ENCODE measurements around the gene MGMT.

The MGMT gene

DNA sequence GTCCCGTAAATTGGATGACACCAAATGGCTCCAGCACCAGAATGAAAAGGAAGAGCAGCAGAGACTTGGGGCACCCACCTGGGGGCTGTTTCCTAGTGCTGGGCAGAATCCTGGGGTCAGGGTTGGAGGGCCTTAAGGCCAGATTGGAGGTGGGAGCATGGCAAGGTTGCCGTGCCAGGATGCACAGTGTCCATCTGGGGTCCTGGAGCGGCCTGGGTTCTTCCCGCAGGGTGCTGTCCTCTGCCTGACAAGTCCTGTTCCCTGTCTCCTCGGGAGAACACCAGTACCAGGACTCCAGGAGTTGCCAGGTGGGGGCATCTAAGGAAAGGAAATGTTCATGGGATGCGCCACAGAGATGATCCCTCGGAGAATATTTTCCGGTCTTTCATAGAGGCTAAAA is 42.8 kb downstream of the MGMT start:
- Histone ChIP-seq H3K79me2 (ENCODE audit: insufficient read depth, low read length) (peaks cover 64% of the 10 kb centered on the region), H3K4me3 (ENCODE audit: low read depth in 1 of 2, low read length in 2 of 2) (no peak overlapping the region), H3K27ac (ENCODE audit: low read length) (no peak overlapping the region), H3K4me1 (ENCODE audit: insufficient read depth, low read length) (peaks cover 7% of the 10 kb centered on the region; the same call in 1 of the 2 replicates), H3K9ac (ENCODE audit: low read depth, low read length) (no peak overlapping the region), H2AFZ (ENCODE audit: low read depth, low read length) (no peak overlapping the region), H3K27me3 (ENCODE audit: insufficient read depth, low read length, poor library complexity) (no peaks in the 10 kb centered on the region), H4K20me1 (ENCODE audit: insufficient read depth, low read length) (peaks cover 3% of the 10 kb centered on the region), H3K4me2 (ENCODE audit: insufficient read depth, low read length) (no peak overlapping the region), H3K36me3 (ENCODE audit: insufficient read depth, low read length) (no peaks in the 10 kb centered on the region), H3K9me3 (ENCODE audit: insufficient read depth, low read length, severe bottlenecking) (peaks cover 8% of the 10 kb centered on the region)
- TF ChIP-seq, protein P1, sequence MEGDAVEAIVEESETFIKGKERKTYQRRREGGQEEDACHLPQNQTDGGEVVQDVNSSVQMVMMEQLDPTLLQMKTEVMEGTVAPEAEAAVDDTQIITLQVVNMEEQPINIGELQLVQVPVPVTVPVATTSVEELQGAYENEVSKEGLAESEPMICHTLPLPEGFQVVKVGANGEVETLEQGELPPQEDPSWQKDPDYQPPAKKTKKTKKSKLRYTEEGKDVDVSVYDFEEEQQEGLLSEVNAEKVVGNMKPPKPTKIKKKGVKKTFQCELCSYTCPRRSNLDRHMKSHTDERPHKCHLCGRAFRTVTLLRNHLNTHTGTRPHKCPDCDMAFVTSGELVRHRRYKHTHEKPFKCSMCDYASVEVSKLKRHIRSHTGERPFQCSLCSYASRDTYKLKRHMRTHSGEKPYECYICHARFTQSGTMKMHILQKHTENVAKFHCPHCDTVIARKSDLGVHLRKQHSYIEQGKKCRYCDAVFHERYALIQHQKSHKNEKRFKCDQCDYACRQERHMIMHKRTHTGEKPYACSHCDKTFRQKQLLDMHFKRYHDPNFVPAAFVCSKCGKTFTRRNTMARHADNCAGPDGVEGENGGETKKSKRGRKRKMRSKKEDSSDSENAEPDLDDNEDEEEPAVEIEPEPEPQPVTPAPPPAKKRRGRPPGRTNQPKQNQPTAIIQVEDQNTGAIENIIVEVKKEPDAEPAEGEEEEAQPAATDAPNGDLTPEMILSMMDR (IDR thresholded peaks at IDR 0.05; ENCODE audit: borderline replicate concordance, extremely low read depth, low read length, poor library complexity, severe bottlenecking) = no peak
- no peak for TF ChIP-seq EZH2 (IDR thresholded peaks at IDR 0.05; ENCODE audit: borderline replicate concordance, low read depth, low read length, severe bottlenecking)
- no peak for ATAC-seq (ENCODE audit: insufficient read depth, low read depth)
- DNase-seq = no peak

DNA sequence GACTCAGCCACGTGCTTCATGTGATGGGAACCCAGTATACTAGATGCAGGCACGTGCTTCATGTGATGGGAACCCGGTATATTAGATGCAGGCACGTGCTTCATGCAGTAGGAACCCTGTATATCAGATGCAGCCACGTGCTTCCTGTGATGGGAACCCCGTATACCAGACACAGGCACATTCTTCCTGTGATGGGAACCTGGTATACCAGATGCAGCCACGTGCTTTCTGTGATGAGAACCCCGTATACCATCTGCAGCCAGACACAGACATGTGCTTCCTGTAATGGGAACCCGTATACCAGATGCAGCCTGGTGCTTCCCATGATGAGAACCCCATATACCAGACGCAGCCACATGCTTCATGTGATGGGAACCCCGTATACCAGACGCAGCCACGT is 44.0 kb downstream of the MGMT start:
- no peak for DNase-seq
- H4K20me1 ChIP-seq (ENCODE audit: insufficient read depth, low read length) = peaks cover 3% of the 10 kb centered on the region
- peaks cover 6% of the 10 kb centered on the region for H3K9me3 ChIP-seq (ENCODE audit: insufficient read depth, low read length, severe bottlenecking)
- no peak overlapping the region for H3K4me3 ChIP-seq (ENCODE audit: low read depth in 1 of 2, low read length in 2 of 2)
- no peak for ATAC-seq (ENCODE audit: insufficient read depth, low read depth)
- peaks cover 7% of the 10 kb centered on the region; the same call in 1 of the 2 replicates for H3K4me1 ChIP-seq (ENCODE audit: insufficient read depth, low read length)
- no peak for TF ChIP-seq EZH2 (IDR thresholded peaks at IDR 0.05; ENCODE audit: borderline replicate concordance, low read depth, low read length, severe bottlenecking)
- TF ChIP-seq, protein P1 (IDR thresholded peaks at IDR 0.05; ENCODE audit: borderline replicate concordance, extremely low read depth, low read length, poor library complexity, severe bottlenecking) = no peak
- no peaks in the 10 kb centered on the region for H3K27me3 ChIP-seq (ENCODE audit: insufficient read depth, low read length, poor library complexity)
- no peak overlapping the region for H2AFZ ChIP-seq (ENCODE audit: low read depth, low read length)
- no peak overlapping the region for H3K9ac ChIP-seq (ENCODE audit: low read depth, low read length)
- no peak overlapping the region for H3K27ac ChIP-seq (ENCODE audit: low read length)
- no peak overlapping the region for H3K4me2 ChIP-seq (ENCODE audit: insufficient read depth, low read length)
- H3K36me3 ChIP-seq (ENCODE audit: insufficient read depth, low read length) = no peaks in the 10 kb centered on the region
- peaks cover 63% of the 10 kb centered on the region for H3K79me2 ChIP-seq (ENCODE audit: insufficient read depth, low read length)

DNA sequence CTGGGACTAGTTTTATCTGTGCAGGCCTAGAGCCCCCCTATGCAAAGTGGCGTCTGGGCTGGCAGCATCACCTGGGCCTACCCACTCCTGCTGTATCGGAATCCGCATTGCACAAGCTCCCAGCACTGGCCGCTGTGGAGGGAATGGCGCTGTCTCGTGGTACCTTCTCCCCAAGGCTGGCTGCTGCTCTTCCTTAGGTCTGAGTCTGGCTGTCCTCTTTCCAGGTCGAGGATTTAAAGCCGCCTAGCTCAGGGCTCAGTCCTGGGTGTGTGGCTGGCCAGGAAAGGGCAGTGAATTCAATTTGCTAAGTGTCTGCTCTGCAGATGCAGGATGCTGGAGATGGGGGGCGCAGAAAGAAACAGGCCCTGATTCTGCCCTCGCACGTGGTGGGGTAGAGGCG is 44.7 kb downstream of the MGMT start:
- Histone ChIP-seq H3K27ac (ENCODE audit: low read length) (no peak overlapping the region), H2AFZ (ENCODE audit: low read depth, low read length) (no peak overlapping the region), H3K9ac (ENCODE audit: low read depth, low read length) (no peak overlapping the region), H4K20me1 (ENCODE audit: insufficient read depth, low read length) (peaks cover 3% of the 10 kb centered on the region), H3K4me3 (ENCODE audit: low read depth in 1 of 2, low read length in 2 of 2) (no peak overlapping the region), H3K9me3 (ENCODE audit: insufficient read depth, low read length, severe bottlenecking) (peaks cover 3% of the 10 kb centered on the region), H3K27me3 (ENCODE audit: insufficient read depth, low read length, poor library complexity) (no peaks in the 10 kb centered on the region), H3K36me3 (ENCODE audit: insufficient read depth, low read length) (no peaks in the 10 kb centered on the region), H3K79me2 (ENCODE audit: insufficient read depth, low read length) (peaks cover 57% of the 10 kb centered on the region), H3K4me1 (ENCODE audit: insufficient read depth, low read length) (peaks cover 7% of the 10 kb centered on the region; the same call in 1 of the 2 replicates), H3K4me2 (ENCODE audit: insufficient read depth, low read length) (no peak overlapping the region)
- ATAC-seq (ENCODE audit: insufficient read depth, low read depth) (no peak), DNase-seq (no peak)
- no peak for TF ChIP-seq EZH2 (IDR thresholded peaks at IDR 0.05; ENCODE audit: borderline replicate concordance, low read depth, low read length, severe bottlenecking)
- TF ChIP-seq, protein P1 (IDR thresholded peaks at IDR 0.05; ENCODE audit: borderline replicate concordance, extremely low read depth, low read length, poor library complexity, severe bottlenecking) = no peak

DNA sequence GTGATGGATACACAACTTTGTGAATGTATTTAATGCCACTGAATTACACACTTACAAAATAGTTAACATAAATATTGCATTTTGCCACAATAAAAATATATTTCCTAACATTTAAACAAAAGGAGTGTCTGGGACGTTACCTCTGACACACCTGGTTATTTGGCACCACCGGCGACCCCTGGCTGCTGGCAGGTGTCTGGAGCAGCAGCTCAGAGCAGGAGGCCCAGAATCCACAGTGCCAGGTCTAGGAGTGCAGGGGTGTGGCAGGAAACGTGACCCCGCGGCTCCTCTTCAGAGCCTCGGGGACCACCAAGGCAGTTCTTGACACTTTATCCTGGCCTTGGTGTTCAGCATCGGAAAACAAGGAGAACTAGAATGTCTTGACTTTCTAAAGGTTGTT is 46.3 kb downstream of the MGMT start:
- TF ChIP-seq EZH2 (IDR thresholded peaks at IDR 0.05; ENCODE audit: borderline replicate concordance, low read depth, low read length, severe bottlenecking) = no peak
- TF ChIP-seq, protein P1 (IDR thresholded peaks at IDR 0.05; ENCODE audit: borderline replicate concordance, extremely low read depth, low read length, poor library complexity, severe bottlenecking) = no peak
- Histone ChIP-seq H3K27me3 (ENCODE audit: insufficient read depth, low read length, poor library complexity) (no peaks in the 10 kb centered on the region), H3K9ac (ENCODE audit: low read depth, low read length) (no peak overlapping the region), H3K27ac (ENCODE audit: low read length) (no peak overlapping the region), H3K36me3 (ENCODE audit: insufficient read depth, low read length) (no peaks in the 10 kb centered on the region), H3K9me3 (ENCODE audit: insufficient read depth, low read length, severe bottlenecking) (no peaks in the 10 kb centered on the region), H3K79me2 (ENCODE audit: insufficient read depth, low read length) (peaks cover 42% of the 10 kb centered on the region), H3K4me2 (ENCODE audit: insufficient read depth, low read length) (no peak overlapping the region), H3K4me3 (ENCODE audit: low read depth in 1 of 2, low read length in 2 of 2) (no peak overlapping the region), H3K4me1 (ENCODE audit: insufficient read depth, low read length) (peaks cover 7% of the 10 kb centered on the region; the same call in 1 of the 2 replicates), H4K20me1 (ENCODE audit: insufficient read depth, low read length) (no peaks in the 10 kb centered on the region; the same call in 1 of the 2 replicates), H2AFZ (ENCODE audit: low read depth, low read length) (no peak overlapping the region)
- ATAC-seq (ENCODE audit: insufficient read depth, low read depth) = no peak
- DNase-seq = no peak
